WERI-Rb-1 (cell line): Measurements from ENCODE around the gene DUSP22.

Source experiments
- DNase-seq: peaks from one replicate; pipeline ENCODE4 v3.0.0-alpha.2; 2020
- H3K27ac ChIP-seq: fragments of 250-450 bp; sonication (Bioruptor Pico); 2 replicates; pipeline ENCODE4 v1.5.1; 2020; ENCODE audit warnings: mild to moderate bottlenecking, moderate library complexity
- H3K27me3 ChIP-seq: fragments of 250-450 bp; sonication (Bioruptor Pico); 2 replicates; pipeline ENCODE4 v1.5.1; 2021; ENCODE audit warnings: mild to moderate bottlenecking, low read depth, moderate library complexity; ENCODE audit not compliant: insufficient read depth, severe bottlenecking
- H3K36me3 ChIP-seq: fragments of 250-450 bp; sonication (Bioruptor Pico); 2 replicates; pipeline ENCODE4 v1.5.1; 2020; ENCODE audit warnings: mild to moderate bottlenecking, moderate library complexity
- H3K4me3 ChIP-seq: 2 replicates; pipeline ENCODE4 v1.5.1; 2011; ENCODE audit warnings: low read depth, mild to moderate bottlenecking, control low read depth, low read length
- H3K9me3 ChIP-seq: fragments of 250-450 bp; sonication (Bioruptor Pico); 2 replicates; pipeline ENCODE4 v1.5.1; 2021; ENCODE audit warnings: mild to moderate bottlenecking, moderate library complexity; ENCODE audit not compliant: severe bottlenecking
- CTCF ChIP-seq: IDR thresholded peaks from 2 replicates; pipeline ENCODE4 v1.5.1; 2011; ENCODE audit warnings: low read depth, mild to moderate bottlenecking, control low read depth, inconsistent platforms, low read length

Gene DUSP22

DNA sequence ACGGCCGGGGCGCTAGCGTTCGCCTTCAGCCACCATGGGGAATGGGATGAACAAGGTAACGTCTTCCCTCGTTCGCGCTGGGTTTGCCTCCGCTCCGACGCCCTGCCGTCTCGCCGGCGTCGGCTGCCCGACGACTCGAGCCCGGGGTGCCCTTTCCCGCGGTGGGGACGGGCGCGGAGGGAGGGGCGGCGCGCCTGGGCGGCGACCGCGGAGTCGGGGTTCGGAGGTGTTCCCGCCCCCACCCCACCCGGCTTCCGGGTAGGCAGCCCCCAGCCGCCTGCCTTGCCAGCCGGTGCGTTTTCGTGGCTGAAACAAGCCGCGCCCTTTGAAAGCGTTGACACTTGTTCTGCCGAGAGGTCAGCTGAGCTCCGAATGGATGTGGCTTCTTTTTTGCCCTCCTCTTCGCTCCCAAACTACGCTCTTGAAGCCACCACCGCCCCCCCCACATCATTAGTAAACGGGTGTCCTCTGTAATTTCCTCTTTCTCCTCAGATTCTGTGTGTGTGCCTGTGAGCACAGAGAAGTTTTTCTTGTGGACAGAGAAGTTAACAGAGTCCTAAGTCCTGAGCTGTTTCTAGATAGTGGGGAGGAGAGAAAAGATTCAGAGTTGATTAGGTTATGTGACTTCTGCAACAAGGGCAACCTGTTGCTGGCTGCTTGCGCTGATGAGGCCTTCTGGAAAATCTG, 362 bp downstream of the DUSP22 start:
- H3K27me3 ChIP-seq, result peaks cover 41% of the 10 kb centered on the region
- peak overlapping the region; percentile 91 for H3K27ac ChIP-seq
- TF ChIP-seq CTCF, result peak; percentile 37; the same call in 1 of the 2 replicates
- no peaks in the 10 kb centered on the region for H3K36me3 ChIP-seq
- H3K4me3 ChIP-seq, result peak overlapping the region; percentile 74
- no peaks in the 10 kb centered on the region for H3K9me3 ChIP-seq
- peak; percentile 77 for DNase-seq

DNA sequence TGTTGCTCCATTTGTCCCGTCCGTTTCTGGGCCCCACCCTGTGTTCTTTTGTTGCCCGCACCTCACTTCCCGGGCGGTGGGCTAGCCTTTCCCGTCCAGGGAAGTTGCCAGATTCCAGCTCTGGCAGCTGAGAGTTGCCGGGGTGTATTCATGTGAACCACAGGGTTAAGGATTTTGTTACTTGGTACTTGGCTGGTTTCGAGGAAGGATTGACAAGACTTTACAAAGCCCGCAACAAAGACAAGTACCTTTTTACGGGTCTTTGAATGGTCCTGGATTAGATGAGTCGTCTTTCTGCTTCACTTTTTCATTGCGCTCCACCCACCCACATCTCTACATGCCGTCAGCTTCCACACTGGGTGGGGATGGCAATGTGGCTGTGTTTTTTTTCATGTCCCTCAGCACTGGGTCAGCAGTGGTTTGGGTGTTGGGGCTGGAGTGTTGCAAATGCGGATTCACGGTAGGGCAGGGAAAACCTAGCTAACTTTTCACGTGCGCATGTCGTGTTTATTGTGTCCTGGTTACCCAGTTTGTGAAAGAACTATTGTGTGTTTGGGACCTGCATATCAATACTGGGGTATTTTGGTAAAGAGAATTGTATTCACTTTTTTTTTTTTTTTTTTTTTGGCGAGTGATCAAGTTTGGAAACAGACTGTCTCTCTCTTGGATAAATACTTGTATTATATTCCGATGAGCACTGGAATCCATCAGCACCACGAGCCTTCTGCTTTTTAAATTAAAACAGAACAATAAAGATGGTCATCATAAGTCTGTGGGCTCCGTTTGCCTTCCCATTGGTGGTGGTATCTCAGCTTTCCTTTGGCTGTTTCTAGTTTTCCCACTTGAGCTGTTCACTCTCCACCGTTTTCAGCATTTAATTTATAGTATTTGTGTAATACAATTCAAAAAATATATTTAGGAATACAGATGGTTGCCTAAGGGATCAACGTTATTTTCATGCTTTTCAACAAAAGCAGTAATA, 1.2 kb downstream of the DUSP22 start:
- Histone ChIP-seq H3K36me3 (no peaks in the 10 kb centered on the region), H3K27me3 (peaks cover 33% of the 10 kb centered on the region), H3K4me3 (peak overlapping the region; percentile 74), H3K27ac (no peak overlapping the region), H3K9me3 (no peaks in the 10 kb centered on the region)
- no peak for TF ChIP-seq CTCF
- DNase-seq, result no peak

DNA sequence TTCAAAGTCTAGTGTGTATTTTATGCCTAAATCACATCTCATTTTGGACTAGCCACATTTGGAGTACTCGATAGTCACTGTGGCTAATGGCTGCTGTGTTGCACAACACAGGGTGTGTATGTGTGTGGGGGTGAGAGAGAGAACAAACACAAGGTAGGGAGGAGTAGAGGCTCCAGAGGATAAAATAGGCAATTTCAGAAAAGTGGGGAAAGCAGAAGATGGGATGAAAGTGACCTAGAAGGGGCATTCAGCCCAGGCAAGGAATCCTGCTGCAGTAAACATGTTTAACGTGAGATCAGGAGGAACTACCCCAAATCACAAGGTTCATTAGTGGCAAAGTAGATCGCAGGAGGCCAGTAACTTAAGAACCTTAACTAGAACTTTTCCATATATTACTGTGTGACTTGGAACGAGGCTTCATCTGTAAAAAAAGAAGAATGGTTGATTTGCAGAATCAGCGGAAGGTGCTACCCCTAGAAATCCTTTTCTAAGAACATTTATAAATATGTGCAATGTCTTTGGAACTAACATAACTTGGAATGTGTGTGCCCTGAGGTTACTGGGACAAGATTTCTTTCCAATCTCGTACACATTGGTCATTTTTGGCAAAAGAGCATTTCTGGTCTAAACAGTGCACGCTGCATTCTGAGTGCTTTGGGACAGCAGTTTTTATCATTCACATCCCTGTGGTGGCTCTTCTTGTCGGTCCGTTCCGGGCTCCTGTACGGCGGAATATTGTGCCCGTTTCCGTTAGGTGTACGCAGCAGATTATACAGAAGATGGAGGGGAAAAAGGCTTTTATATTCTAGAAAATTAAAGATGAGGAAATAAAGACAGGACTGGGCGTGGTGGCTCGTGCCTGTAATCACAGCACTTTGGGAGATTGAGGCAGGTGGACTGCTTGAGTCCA, 2.6 kb downstream of the DUSP22 start:
- no peak overlapping the region for H3K4me3 ChIP-seq
- H3K9me3 ChIP-seq, result no peaks in the 10 kb centered on the region
- no peak for TF ChIP-seq CTCF
- no peak for DNase-seq
- peaks cover 28% of the 10 kb centered on the region for H3K27me3 ChIP-seq
- H3K27ac ChIP-seq, result no peak overlapping the region
- H3K36me3 ChIP-seq, result no peaks in the 10 kb centered on the region

DNA sequence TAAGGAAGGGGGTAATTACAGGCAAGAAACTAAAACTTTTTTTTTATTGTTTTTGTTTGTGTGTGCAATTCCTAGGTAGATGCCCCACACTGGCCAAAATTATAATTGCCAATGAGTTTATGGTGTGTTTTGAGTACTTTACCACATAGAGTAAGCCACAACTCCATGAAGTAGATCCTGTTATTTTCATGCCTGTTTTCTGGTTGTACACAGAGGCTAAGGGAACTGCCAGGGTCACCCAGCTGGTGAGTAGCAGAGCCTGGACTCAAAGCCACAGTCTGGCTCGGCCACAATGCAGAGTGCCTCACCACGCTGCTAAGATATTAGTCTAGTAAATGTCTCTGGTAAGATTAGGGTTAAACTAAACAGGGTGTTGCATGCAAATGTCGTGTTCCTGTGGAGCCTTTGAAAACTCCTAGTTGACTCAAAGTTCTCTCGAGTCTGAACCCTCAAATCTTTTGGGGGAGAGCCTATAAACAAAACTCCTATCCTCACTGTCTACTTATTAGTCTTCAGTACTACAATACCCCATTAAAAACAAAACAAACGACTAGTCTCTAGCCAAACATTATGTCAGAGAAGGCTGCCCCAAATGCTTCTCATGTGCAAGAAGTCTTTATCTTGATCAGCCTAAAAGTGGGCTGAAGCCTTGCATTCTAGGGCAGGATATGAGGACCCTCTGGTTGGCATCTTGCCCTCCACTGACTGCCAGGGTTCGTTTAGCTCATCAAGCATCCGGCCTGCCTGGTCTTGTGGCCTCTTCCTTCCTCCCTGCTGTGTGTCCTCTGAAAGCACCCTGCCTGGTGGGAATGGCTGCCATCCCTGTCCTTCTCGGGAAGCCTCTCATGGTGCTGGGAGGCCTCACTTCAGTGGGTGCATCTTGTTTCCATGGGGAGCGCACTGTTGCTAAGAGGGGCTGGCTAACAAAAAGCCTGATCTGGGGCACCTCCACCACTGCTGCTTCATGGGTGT, 4.2 kb downstream of the DUSP22 start:
- Histone ChIP-seq H3K36me3 (no peaks in the 10 kb centered on the region), H3K27me3 (peaks cover 24% of the 10 kb centered on the region), H3K9me3 (no peaks in the 10 kb centered on the region), H3K4me3 (no peak overlapping the region), H3K27ac (no peak overlapping the region)
- TF ChIP-seq CTCF, result no peak
- DNase-seq, result no peak
